ENCODE results near the gene SHOX.

The SHOX gene

GRCh38 chrX:630007-630611 is 482 bp upstream of the SHOX start:
- H3K27ac ChIP-seq (ENCODE audit: low read length) = no peak overlapping the region
- no peaks in the 10 kb centered on the region for H3K79me2 ChIP-seq (ENCODE audit: low read length)
- H3K4me1 ChIP-seq (ENCODE audit: low read length) = no peaks in the 10 kb centered on the region
- no peaks in the 10 kb centered on the region for H3K27me3 ChIP-seq (ENCODE audit: low read depth, low read length)
- TF ChIP-seq EZH2phosphoT487 (IDR thresholded peaks at IDR 0.05; ENCODE audit: low read depth) = no peak
- TF ChIP-seq, protein P1, sequence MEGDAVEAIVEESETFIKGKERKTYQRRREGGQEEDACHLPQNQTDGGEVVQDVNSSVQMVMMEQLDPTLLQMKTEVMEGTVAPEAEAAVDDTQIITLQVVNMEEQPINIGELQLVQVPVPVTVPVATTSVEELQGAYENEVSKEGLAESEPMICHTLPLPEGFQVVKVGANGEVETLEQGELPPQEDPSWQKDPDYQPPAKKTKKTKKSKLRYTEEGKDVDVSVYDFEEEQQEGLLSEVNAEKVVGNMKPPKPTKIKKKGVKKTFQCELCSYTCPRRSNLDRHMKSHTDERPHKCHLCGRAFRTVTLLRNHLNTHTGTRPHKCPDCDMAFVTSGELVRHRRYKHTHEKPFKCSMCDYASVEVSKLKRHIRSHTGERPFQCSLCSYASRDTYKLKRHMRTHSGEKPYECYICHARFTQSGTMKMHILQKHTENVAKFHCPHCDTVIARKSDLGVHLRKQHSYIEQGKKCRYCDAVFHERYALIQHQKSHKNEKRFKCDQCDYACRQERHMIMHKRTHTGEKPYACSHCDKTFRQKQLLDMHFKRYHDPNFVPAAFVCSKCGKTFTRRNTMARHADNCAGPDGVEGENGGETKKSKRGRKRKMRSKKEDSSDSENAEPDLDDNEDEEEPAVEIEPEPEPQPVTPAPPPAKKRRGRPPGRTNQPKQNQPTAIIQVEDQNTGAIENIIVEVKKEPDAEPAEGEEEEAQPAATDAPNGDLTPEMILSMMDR (IDR thresholded peaks at IDR 0.05; ENCODE audit: low read depth, low read length) = no peak
- no peaks in the 10 kb centered on the region for H4K20me1 ChIP-seq (ENCODE audit: insufficient read depth, low read length)
- H2AFZ ChIP-seq (ENCODE audit: low read depth, low read length) = no peak overlapping the region
- H3K36me3 ChIP-seq (replicated peaks; ENCODE audit: low read depth, low read length) = no peaks in the 10 kb centered on the region
- H3K9ac ChIP-seq (ENCODE audit: low read length) = no peak overlapping the region
- no peaks in the 10 kb centered on the region for H3K9me3 ChIP-seq (ENCODE audit: insufficient read depth, low read length)
- no peak overlapping the region for H3K4me2 ChIP-seq (ENCODE audit: low read length)
- H3K4me3 ChIP-seq (ENCODE audit: low read length) = no peak overlapping the region

DNA sequence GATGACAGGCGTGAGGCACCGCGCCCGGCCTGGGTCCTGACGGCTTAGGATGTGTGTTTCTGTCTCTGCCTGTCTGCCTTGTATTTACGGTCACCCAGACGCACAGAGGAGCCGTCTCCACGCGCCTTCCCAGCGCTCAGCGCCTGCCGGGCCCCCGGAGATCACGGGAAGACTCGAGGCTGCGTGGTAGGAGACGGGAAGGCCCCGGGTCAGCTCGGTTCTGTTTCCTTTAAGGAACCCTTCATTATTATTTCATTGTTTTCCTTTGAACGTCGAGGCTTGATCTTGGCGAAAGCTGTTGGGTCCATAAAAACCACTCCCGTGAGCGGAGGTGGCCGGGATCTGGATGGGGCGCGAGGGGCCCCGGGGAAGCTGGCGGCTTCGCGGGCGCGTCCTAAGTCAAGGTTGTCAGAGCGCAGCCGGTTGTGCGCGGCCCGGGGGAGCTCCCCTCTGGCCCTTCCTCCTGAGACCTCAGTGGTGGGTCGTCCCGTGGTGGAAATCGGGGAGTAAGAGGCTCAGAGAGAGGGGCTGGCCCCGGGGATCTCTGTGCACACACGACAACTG is 1.3 kb downstream of the SHOX start:
- H3K4me3 ChIP-seq (ENCODE audit: low read length) = no peak overlapping the region
- no peak overlapping the region for H3K4me2 ChIP-seq (ENCODE audit: low read length)
- H4K20me1 ChIP-seq (ENCODE audit: insufficient read depth, low read length) = no peaks in the 10 kb centered on the region
- no peaks in the 10 kb centered on the region for H3K27me3 ChIP-seq (ENCODE audit: low read depth, low read length)
- H3K79me2 ChIP-seq (ENCODE audit: low read length) = no peaks in the 10 kb centered on the region
- no peak overlapping the region for H3K9ac ChIP-seq (ENCODE audit: low read length)
- H3K27ac ChIP-seq (ENCODE audit: low read length) = no peak overlapping the region
- H3K4me1 ChIP-seq (ENCODE audit: low read length) = no peaks in the 10 kb centered on the region
- no peak overlapping the region for H2AFZ ChIP-seq (ENCODE audit: low read depth, low read length)
- TF ChIP-seq, protein P1 (IDR thresholded peaks at IDR 0.05; ENCODE audit: low read depth, low read length) = no peak
- TF ChIP-seq EZH2phosphoT487 (IDR thresholded peaks at IDR 0.05; ENCODE audit: low read depth) = no peak
- H3K9me3 ChIP-seq (ENCODE audit: insufficient read depth, low read length) = no peaks in the 10 kb centered on the region
- no peaks in the 10 kb centered on the region for H3K36me3 ChIP-seq (replicated peaks; ENCODE audit: low read depth, low read length)

DNA sequence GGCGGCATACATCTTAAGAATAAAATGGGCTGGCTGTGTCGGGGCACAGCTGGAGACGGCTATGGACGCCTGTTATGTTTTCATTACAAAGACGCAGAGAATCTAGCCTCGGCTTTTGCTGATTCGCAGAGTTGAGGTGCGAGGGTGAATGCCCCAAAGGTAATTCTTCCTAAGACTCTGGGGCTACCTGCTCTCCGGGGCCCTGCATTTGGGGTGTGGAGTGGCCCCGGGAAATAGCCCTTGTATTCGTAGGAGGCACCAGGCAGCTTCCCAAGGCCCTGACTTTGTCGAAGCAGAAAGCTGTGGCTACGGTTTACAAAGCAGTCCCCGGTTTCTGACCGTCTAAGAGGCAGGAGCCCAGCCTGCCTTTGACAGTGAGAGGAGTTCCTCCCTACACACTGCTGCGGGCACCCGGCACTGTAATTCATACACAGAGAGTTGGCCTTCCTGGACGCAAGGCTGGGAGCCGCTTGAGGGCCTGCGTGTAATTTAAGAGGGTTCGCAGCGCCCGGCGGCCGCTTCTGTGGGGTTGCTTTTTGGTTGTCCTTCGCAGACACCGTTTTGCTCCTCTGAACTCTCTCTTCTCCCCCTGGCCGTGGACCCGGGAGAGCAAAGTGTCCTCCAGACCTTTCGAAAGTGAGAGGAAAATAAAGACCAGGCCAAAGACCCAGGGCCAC is 1.9 kb downstream of the SHOX start:
- no peak for TF ChIP-seq EZH2phosphoT487 (IDR thresholded peaks at IDR 0.05; ENCODE audit: low read depth)
- TF ChIP-seq, protein P1 (IDR thresholded peaks at IDR 0.05; ENCODE audit: low read depth, low read length) = no peak
- no peaks in the 10 kb centered on the region for H3K36me3 ChIP-seq (replicated peaks; ENCODE audit: low read depth, low read length)
- no peak overlapping the region for H3K4me3 ChIP-seq (ENCODE audit: low read length)
- no peak overlapping the region for H3K4me2 ChIP-seq (ENCODE audit: low read length)
- H3K4me1 ChIP-seq (ENCODE audit: low read length) = no peaks in the 10 kb centered on the region
- no peaks in the 10 kb centered on the region for H3K27me3 ChIP-seq (ENCODE audit: low read depth, low read length)
- H4K20me1 ChIP-seq (ENCODE audit: insufficient read depth, low read length) = no peaks in the 10 kb centered on the region
- H3K9me3 ChIP-seq (ENCODE audit: insufficient read depth, low read length) = no peaks in the 10 kb centered on the region
- no peak overlapping the region for H3K27ac ChIP-seq (ENCODE audit: low read length)
- H3K9ac ChIP-seq (ENCODE audit: low read length) = no peak overlapping the region
- no peak overlapping the region for H2AFZ ChIP-seq (ENCODE audit: low read depth, low read length)
- H3K79me2 ChIP-seq (ENCODE audit: low read length) = no peaks in the 10 kb centered on the region

Measured in OCI-LY3 (cell line).